HG03108 (cell line): Measurements from ENCODE around the gene CPEB1.
A peak's percentile ranks its signal among the peaks of the same experiment; 100 is the strongest.

ENCODE experiments used
- ATAC-seq: cut with Tn5 transposase; IDR thresholded peaks from one replicate; pipeline ENCODE4 v1.9.1; 2021; ENCODE audit warnings: moderate library complexity; ENCODE audit not compliant: unreplicated experiment

The CPEB1 gene

DNA sequence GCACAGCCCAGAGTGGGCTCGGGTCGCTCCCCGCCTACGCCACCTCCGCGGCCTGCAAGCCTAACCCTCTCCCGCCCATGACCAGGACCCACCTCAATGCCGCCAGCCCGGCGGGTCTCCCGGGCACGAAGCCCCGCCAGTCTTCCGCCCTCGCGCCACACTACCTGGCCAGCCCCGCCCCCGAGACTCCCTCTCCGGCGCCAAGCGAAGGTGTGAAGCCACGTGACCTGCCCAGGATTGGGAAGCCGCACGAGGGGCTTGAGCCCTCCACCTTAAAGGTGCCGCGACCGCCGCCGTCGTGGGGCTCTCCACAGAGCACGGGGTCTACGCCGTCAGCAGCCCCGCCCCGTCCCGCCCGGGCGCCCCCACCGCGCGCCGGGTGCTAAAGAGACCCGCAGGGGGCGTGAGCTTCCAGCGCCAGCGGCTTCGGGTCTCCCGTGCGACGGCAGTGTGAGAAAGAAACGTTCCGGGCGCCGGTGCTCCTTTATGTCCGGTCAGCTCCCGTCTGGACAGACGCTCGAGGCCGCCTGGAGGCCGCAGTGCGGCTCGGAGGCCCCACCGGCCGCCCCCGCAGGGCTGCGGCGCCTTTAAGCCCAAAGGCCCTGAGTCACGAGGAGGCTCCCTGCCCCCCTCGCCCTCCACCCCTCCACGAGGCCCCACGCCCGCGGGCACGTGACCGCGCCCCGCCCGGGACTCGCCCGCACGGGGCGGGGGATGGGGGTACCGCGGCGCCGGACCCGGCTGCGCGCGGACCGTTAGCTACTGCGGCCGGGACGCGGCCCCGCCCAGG, at the start of gene CPEB1:
Gene CPEB1 (minus strand): TSS at position 319 of the 790 bp plus-strand sequence. CDS start 18,904 bp downstream, outside the sequence.
- ATAC-seq, result no peak

DNA sequence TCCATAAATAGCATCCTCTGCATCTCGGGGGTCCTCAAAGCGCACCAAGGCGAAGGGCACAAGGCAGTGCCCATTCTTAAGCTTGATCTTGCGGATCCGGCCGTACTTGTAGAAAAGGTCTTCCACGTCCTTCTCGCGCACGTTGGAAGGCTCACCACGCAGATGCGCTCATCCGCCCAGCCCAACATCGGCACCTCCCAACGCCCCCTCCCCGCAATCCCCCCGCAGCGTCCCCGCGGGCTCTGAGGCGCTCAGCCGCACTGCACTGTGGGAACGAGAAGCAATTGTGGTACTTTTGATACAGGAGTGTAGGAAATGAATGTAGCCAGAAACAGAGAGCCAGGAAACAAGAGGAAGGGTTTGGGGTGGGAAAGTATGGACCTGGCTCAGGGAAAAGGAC, 45.0 kb upstream of the CPEB1 start:
- no peak for ATAC-seq

DNA sequence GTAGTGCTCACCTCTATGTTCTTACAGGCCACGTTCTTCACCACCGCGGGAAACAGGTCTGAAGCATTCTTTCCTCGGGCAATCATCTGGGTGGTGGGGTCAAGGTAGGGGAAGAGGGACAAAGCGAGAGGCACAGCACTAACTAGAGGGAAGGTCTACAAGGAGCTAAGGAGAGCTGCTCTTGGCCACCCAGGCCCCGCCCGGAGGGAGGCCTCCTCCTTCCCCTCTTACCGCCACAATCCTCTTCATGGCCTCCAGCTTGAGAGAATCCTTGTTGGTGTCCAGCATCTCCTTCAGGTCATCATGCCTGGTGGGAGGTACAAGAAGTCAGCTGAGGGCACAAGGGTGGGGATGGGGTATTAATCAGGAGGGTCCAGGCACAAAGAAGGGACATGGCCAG, 42.0 kb upstream of the CPEB1 start:
- ATAC-seq, result no peak

DNA sequence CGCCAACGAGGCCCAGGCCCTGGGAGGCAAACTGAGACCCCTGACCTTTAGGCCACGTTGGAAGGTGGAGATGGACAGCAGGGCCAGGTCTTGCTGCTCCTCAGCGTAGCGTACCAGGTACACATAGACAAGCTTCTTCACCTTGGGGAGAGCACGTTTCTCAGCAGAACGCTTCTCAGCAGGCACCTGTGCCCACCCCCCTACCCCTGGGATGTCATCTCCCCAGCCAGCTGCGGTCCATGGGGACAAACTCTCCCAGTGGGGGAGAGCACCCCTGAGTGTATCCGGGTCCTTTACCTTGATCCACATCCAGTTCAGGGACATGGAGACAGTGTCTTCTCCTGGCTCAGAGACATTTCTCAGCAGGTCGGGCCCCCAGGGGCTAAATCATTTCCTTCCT, 41.5 kb upstream of the CPEB1 start:
- no peak for ATAC-seq

DNA sequence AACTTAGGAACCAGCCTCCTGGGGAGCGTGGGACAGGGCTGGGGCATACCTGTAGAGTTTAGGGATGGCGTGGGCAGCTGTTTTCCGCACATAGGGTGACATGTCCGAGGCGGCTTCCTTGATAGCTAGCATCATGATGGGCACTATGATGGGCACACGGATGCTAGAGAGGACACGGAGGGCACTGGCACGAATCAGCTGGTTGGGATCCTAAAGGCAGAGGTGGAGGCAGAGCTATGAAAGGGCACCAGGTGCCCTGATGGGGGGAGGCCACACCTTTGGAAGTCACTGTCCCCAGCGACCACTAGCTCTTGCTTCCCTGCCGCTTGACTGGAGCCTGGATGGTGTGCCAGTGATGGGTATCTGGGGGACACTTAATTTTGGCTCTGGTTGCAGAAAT, 34.2 kb upstream of the CPEB1 start:
- ATAC-seq, result no peak

DNA sequence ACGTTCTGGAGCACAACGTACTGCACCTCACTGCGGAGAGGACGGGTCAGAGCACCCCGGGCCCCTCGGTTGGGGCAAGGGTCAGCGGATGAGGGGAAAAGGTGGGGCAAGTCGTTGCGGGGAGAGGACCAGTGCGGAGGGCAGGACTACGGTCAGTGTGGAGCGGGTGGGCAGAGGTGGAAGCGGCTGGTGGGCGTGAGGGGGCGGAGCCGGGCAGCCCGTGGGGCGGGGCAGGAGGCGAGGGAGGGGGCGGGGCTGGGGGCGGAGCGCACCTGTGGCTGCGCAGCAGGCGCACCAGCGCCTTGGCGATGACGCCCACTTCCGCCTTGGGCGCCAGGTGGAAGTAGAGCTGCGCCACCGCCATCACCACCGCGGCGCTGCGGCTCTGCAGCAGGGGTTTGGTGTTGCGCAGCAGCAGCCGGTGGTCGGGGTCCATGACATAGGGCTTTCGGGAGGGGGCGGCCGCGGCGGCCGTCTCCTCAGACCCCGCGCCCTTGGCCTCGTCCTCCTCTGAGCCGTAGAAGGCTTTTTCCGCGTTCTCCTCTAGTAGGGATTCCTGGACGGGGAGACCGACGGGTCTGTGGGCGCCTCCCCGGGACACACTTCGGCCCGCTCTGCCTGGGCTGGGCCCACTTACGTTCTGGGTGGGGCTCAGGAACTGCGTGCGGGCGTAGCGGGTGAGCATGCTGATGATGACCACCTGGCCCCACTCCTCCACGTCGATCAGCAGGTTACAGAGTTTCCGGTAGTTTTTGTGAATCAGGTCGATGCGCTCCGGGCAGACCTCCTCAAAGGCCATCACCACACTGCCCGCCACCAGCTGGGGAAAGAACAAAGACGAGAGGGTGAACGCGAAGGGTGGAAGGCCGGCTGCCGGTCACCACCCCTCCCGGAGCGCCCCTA, 33.3 kb upstream of the CPEB1 start:
- peak; percentile 84 for ATAC-seq

DNA sequence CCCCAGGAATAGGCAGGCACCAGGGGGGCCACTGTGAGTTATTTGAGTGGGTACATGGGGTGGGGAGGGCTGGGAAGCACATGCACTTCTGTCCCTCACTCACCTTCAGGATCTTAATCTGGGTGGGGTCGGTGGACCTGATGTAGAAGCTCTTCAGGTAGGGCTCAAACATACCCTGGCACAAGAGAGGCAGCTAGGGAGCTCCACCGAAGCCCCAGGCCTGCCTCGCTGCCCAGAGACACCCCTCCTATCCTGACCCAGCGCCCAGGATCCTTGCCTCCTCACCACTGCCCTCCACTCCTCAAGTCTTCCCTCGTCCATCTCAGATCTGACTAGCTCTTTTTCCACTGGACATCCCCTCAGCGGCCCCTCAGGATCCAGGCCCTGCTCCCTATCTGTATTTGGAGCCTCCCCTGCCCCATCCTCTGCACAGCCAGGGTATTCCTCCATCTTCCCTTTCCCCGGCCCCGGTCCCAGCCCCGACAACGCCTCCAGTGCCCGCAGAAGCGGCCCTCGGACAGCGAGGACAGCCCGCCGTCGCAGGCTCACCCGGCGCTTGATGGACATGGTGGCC, 32.5 kb upstream of the CPEB1 start:
- no peak for ATAC-seq

DNA sequence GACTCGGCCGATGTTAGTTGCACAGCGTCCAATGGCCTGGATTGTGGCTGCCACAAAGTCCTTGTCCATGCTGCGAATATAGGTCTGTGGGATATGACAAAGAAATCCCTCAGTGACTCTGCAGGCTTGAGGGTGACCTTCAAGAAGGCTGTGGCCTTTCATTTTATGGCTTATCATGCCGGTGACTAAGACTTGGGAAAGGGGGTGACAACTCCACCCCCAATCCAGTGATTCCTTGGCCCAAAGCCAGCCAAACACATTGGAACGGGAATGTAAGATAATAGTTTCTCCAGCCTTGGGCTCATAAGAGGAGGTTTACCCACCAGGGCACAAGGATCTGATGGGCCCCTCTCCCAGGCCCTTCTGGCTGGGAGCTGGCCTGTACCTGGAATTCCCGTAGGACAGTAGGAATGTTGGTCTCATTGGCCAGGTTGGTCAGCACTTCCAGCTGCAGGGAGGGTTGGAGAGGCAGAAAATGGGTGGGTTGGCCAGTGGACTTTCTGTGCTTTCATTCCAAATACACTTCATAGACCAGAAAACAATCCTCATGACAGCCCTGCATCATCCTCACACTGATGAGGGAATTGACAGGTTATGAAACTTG, 30.7 kb upstream of the CPEB1 start:
- no peak for ATAC-seq

DNA sequence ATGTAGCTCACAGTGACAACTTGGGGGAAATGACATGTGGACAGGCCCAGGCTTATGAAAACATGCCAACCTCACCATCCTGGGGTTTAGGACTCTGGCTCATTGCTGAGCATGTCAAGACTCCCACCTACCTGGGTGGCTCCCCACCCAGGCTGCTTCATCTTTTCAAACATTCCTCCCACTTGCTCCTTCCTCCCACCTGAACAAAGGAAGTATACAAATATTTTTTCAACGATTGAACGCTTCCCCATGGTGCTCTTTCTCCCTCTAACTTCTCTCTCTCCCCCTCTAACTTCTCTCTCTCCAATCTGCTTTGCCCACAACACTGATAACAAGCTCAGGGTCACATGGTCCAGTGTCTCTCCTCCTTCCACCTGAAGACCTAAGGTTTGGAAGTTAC, 27.7 kb upstream of the CPEB1 start:
- ATAC-seq, result no peak

DNA sequence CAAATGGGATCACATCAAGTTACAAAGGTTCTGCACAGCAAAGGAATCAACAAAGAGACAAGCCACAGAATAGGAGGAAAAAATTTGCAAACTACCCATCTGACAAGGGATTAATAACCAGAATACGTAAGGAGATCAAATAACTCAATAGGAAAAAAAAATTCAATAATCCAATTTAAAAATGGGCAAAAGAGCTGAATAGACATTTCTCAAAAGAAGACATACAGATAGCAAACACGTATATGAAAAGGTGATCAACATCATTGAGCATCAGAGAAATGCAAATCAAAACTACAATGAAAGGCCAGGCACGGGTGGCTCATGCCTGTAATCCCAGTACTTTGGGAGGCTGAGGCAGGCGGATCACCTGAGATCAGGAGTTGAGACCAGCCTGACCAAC, 23.5 kb upstream of the CPEB1 start:
- no peak for ATAC-seq

DNA sequence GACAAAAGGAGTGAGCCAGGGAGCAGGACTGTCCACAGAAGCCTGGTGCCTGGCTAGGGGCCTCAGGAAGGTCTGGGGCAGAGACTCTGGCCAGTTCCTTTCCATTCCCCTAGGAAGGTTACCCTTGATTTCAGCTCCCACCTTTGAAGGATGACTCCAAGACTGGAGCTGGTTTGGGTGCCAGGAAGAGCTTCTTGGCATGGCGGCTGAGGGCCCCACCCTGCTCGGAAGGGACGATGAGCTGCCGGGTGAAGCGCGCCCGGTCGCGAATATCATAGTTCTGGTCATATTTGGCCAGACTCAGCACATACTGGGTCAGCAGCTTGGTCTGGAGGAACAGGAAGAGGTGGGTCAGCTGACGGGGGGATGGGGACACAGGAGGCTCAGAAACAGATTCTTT, 19.4 kb upstream of the CPEB1 start:
- no peak for ATAC-seq

DNA sequence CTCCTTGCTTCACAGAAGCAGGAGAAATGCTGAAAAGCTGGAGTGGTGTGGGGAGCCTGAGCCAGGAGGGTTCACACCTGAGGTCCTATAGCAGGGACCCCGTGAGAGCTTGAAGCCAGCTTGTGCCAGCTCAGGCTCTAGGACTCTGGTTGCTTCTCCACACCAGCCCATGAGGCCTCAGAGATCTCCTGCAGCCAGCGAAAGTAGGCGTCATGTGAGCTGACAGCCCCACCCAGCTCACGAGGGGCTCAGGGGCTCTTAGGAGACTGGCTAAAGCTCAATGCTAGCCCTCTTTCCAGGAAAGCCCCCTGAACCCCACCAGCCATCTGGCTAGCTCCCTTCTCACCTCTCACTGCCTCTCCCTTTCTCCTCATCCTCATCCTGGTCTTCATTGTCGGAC, 16.9 kb upstream of the CPEB1 start:
- no peak for ATAC-seq

DNA sequence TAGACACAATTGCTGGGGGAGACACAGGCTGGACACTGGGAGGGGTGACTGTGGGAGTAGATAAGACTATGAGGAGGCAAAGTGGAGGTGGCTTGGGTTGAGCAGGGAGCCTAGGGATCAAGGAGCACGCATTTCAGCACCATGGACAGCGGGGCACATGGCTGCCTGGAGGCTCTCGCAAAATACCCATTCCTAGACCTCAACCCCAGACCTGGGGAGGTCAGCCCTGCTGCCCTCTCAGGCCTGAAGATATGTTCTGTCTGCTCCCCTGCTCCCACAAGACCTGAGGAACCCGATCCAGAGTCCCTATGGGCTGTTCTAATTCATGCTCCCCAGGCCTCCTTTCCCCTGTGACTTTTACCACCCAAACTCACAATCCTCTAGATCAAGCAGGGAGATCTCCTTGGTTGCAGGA, 16.0 kb upstream of the CPEB1 start:
- ATAC-seq, result no peak

DNA sequence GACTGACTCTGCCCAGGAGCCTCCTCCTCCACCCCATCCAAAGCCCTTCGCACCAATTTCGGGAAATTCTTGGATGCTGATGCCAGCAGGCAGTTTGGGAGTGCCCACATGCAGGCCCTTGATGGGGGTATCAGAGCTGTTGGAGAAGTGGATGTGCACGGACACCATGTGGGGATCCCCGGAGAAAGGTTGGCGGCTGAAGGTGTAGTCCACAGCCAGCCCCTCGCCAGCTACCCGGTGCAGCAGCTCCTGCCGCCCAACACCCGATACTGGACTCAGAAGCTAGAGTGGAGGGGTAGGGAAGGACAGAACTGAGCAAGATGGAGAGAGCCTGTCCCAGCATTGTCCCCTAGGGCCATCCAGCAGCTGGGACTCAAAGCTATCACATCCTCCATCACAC, 15.5 kb upstream of the CPEB1 start:
- no peak for ATAC-seq

DNA sequence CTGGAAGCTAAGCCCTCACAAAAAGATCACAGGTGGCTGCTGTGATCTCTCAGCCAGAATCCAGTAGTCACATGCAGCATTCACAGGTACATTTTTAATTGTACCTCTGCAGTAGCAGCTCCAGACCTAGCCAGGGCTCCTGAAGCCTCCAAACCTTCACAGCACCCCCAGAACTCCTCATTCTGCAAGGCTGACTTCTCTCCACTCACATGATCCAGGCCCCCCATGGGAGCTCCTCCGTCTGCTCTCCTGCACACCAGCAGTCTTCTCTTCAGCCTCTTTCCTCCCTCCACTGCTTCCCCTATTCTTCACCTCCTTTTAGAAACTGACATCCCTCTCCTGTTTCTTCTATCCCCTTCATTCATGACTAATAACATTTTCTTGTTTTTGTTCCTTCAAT, 13.2 kb upstream of the CPEB1 start:
- no peak for ATAC-seq

DNA sequence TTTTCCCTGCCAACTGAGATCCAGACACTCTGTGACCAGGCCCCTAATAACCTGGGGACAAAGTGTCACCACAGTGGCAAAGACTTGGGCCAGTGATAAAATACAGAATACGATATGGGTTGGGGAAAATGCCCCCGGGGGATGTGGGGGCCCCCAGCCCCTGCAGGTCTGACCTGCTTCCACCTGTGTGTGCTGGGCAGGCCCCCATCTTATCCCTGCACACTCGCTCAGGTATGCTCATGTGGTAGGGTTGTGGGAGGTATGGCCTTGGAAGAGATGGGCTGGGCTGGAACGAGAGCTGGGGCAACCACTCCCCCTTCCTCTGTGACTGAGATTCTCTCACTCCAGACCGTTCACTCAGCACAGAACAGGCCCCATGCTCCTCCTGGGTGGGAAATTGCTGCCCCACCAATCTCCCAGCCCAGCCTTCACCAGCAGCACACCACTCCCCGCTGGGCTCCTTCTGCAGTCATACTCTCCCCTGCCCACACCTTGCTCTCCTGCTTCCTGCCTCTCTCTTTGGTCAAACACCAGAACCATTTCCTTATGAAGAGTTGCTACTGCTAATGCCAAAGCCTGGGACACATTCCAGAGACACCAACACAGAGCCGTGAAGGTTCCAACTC, 9.6 kb upstream of the CPEB1 start:
- ATAC-seq, result no peak

DNA sequence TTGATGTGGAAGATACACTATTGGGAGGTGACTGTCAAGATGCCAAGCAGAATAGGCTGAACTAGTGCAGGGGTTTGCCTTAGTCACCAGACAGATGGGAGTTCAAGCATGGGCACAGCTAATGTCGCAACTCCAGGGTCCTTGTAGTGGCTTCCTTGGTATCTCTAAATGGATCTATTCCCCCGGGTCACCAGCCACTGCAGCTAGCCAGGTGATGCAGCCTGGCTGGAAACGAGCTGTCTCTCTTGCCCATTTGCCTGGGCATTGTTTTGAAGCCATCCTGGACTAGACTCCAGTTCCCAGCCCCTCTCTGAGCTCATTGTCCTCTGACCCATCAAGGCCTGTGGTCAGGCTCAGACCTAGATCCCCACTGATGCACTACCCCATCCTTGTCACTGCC, 8.4 kb upstream of the CPEB1 start:
- ATAC-seq, result no peak

DNA sequence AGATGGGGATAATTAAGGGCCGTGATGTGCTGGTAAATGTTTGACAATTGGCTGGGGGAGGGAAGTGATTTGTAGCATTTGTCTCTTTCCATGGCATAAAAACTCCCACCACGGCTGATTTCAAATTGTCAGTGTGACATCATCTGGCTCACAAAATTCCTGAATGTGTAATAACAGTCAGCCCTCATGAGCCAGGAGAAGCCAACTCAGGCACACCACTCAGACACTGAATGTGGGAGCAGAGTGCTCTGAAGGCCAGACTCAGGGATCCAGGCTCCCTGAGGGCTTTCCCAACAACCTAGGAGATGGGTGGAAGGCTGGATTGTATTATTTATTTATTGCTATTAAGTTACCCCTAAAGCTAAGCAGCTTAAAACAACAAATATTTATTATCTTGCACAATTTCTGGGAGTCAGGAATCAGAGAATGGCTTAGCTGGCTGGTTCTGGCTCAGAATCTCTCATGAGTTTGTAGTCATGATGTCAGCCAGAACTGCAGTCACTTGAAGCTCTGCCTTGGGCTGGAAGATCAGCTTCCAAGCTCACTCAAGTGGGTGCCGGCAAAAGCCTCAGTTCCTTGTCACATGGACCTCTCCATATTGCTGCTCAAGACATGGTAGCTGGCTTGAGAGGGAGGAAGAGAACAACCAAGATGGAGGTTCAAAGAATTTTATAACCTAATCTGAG, 6.5 kb upstream of the CPEB1 start:
- ATAC-seq, result no peak

DNA sequence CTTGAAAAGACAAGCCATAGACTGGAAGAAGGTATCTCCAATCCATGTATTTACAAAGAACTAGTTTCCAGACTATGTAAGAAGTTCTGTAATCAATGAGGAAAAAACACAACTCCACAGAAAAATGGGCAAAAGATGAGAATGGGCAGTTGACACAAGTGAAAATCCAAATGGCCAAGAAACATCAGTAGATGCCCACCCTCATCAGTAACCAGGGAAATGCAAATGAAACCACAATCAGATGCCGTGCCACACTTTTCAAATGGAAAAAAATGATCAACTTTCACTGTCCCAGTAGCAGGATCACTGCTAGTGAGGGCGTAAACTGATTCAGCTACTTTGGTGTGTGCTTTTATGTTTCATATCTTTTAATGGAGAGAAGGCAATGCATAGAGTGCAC, 4.5 kb upstream of the CPEB1 start:
- no peak for ATAC-seq

DNA sequence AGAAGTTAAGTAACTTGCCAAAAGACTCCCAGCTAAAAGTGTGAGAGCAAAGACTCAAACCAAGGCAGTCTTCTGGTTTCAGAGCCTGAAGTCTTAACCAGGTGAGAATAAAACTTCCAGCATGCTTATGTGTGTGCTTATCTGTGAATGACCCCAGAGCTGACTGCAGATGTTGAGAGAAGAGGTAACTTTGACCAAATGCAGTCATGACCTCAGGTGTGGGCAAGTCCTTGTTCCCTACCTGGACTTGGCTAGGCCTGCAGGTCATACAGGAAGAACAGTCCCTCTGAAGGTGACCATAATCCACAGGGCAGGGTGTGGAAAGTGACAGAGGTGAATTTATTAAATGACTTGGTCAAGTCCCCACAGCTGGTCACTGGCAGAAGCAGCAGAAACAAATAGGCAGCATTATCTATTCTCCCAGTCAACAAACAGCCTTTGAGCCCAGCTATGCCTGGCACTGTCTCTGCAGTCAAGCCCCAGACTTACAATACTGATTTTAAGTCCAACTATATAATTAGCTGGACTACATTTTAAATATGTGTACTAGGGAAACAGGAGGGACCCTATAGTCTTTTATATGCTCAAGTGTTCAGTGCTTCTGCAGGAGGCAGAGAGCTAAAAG, 3.0 kb upstream of the CPEB1 start:
- no peak for ATAC-seq
